ENCODE results near the gene ADGRA3.

ADGRA3 gene

GRCh38 chr4:22515888-22516541 is at the start of gene ADGRA3:
TSS of gene ADGRA3 (minus strand) at chr4:22516066. CDS start at chr4:22515784, 282 bp downstream.
- DNase-seq (ENCODE audit: low read depth in 3 of 3): peak in 2 of 3 experiments; percentile 11 to 38

- no peak for DNase-seq (ENCODE audit: low read depth in 3 of 3)
Observed at GRCh38 chr4:22556495-22556894, 40.6 kb upstream of the ADGRA3 start.

DNA sequence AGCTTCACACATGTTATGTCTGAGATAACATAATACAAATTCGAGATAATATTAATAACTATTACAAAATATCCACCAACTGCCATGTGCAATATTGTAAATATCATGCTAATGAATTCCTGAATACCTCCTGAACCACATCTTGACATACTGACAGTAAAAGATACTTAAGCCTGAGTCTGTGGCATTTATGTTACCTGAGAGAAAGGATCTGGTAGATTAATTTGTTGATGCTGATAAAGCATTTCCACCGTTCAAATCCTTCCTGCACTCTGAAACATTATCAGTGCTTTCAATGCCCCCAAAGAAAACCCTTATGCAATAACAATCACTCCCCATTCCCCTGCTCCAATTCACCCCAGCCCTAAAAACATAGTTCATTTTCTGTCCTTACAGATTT is 38.8 kb upstream of the ADGRA3 start:
- DNase-seq (ENCODE audit: low read depth in 3 of 3): no peak

DNA sequence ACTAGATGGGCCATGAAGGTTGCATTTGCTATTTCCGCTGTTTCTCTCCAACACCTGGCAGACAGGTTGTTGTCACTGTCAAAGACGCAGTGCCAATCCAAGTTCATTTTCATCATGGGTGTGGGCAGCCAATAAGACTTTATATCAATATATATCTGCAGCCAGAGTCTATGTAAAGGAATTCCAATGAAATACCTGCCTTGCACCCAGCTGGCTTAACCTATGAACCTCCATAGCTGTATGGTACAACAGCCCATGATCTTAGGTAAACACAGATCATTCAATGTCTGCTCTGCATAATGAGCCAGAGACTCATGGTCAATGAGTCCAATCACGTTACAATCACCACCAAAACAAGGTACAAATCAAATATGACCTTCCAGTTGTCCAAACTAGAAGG is 37.7 kb upstream of the ADGRA3 start:
- DNase-seq (ENCODE audit: low read depth in 3 of 3): no peak

DNA sequence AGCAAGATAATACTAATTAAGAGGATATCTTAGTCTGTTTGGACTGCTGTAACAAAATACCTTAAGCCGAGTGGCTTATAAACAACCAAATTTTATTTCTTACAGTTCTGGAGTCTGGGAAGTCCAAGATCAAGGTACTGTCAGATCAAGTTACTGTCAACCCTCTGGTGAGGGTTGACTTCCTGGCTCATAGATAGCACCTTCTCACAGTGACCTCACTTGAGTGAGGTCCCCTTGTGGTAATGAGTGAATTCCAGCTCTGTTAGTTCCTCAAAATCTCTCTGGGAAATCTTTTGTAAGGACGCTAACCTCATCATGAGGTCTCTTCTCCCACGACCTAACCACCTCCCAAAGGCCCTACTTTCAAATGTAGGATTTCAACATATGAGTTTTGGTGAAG is 36.9 kb upstream of the ADGRA3 start:
- DNase-seq (ENCODE audit: low read depth in 3 of 3): no peak

DNA sequence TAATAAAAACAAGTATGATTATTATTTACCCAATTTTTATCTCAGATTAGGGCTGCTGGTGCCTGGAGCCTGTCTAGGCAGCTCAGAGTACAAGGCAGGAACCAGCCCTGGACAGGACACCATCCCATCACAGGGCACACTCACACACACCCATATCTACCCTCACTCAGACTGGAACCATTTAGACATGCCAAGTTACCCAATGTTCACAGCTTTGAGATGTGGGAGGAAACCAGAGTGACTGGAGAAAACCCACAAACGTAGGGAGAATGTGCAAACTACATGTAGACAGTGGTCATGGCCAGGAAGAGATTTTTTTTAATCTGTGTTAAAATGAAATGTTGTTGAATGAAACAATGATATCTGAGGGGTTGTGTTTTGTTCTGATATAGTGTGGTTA is 35.7 kb upstream of the ADGRA3 start:
- no peak for DNase-seq (ENCODE audit: low read depth in 3 of 3)

GRCh38 chr4:22546299-22546698 is 30.4 kb upstream of the ADGRA3 start:
- no peak for DNase-seq (ENCODE audit: low read depth in 3 of 3)

GRCh38 chr4:22539251-22539650 is 23.4 kb upstream of the ADGRA3 start:
- DNase-seq (ENCODE audit: low read depth in 3 of 3): no peak

- DNase-seq (ENCODE audit: low read depth in 3 of 3): no peak
Observed at GRCh38 chr4:22537864-22538263, 22.0 kb upstream of the ADGRA3 start.

DNA sequence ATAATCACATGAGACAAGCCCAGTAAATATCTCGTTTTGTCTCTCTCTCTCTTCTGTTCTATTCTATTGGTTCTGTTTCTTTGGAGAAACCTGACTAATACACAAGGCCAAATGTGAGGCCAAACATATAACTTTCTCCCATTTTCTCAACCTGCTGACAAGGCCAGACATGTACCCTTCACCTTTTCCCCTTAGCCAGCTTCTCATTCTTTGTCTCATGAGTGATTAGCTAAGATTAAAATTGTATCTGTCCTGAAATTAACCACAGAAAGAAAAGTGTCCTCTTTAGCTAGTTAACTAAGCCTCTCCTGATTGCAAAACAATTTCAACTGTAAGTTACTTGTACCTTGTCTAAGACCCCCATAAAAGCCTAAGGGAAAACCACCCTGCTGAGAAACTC is 18.5 kb upstream of the ADGRA3 start:
- no peak for DNase-seq (ENCODE audit: low read depth in 3 of 3)

DNA sequence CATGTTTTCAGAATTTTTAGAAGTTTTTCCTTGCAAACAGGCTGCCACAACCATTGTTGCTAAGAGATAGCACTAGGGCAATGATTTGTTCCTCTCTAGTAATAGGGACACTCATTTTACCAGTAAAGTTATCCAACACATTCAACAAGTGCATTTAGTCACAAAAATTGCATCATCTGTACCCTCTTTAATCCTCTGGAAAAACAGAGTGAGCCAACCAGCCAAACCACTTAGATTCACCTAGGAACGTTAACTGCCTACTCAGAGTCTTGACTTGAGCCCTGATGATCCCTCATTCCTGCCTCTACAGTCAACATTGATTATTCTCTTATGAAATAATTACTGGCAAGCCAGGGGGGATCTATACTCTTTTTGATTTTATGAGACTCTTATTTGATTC is 17.0 kb upstream of the ADGRA3 start:
- no peak for DNase-seq (ENCODE audit: low read depth in 3 of 3)

GRCh38 chr4:22532117-22532516 is 16.3 kb upstream of the ADGRA3 start:
- no peak for DNase-seq (ENCODE audit: low read depth in 3 of 3)

DNA sequence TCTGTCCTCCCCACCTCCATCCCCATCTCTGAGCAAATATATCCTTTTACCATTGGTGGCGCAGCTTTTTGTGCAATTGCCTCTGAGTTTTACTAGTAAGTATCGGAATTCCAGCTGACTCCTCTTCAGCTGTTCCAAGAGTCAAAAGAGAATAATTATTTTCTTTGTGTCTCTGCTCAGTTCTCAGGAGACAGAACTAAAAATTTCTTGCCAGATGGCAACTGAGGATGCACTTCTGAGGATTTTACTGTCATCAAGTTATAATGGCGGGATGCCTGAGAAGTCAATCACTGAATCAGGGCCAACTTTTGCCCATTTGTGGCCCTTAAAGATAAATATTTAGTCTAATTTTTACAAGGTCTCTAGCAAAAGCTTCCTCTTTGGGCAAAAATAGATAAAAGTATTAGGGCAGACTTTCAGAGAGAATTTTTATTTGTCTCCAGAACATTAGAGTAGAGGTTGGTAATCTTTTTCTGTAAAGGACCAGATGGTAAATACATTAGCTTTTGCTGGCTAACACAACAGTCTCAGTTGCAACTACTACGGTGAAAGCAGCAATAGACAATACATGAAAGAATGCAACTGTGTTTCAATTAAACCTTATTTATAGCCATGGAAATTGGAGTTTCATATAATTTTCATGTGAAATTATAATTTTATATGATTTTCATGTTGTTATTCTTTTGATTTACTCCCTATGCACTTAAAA is 15.6 kb upstream of the ADGRA3 start:
- no peak for DNase-seq (ENCODE audit: low read depth in 3 of 3)

DNA sequence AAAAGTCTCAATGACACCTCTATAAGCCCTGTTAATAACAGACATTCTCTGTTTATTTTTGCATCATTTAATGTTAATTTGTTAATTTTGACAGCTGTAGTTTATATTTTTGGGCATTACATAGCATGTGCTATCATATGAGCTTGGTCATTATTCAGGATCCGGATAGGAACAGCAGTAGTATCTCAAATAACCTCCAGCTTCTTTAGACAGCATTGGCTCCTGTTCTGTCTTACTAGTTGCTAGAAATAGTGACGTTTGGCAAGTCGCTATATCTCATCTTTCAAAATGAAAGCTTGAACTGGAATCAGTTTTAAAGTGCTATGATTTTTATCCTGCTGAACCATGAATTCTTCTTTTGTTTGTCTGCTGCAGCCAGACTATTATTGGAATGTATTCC is 9.0 kb upstream of the ADGRA3 start:
- DNase-seq (ENCODE audit: low read depth in 3 of 3): no peak

DNA sequence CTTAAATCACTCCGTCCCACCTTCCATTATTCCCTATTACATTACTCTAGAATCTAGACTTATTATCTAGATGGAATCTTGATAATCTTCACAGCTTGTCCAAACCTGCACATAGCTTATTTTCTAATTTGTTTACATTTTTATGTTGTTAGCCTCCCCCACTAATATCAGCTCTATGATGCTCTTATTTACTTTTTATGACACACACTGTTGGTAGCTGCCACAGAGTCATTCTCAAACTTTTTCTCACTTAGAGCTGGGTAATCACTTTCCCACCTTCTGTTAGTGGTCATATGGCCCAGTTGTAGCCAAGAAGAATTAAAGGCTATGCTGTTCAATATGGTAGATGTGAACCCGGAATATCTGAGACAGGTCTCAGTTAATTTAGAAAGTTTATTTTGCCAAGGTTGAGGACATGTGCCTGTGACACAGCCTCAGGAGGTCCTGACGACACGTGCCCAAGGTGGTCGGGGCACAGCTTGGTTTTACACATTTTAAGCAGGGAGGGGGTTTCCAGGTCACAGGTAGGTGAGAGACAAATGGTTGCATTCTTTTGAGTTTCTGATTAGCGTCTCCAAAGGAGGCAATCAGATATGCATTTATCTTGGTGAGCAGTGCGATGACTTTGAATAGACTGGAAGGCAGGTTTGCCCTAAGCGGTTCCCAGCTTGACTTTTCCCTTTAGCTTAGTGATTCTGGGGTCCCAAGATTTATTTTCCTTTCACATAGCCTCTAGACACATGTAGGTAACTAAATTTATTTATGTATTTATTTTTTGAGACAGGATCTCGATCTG is 7.0 kb upstream of the ADGRA3 start:
- no peak for DNase-seq (ENCODE audit: low read depth in 3 of 3)

GRCh38 chr4:22522206-22522605 is 6.3 kb upstream of the ADGRA3 start:
- no peak for DNase-seq (ENCODE audit: low read depth in 3 of 3)

DNA sequence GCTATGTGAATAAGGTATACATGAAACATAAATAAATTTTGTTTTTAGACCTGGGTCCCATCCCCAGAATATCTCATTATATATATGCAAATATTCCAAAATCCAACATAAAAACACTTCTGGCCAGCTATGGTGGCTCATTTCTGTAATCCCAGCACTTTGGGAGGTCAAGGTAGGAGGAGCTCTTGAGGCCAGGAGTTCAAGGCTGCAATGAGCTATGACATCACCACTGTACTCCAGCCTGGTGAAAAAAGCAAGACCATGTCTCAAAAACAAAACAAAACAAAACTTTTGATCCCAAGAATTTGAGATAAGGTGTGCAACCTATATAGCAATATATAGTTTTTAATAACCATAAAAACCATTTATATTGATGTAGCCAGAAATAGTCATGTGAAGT is 5.4 kb upstream of the ADGRA3 start:
- no peak for DNase-seq (ENCODE audit: low read depth in 3 of 3)

GRCh38 chr4:22515145-22515887 is 550 bp downstream of the ADGRA3 start:
- peak in 2 of 3 experiments; percentile 3 to 16 for DNase-seq (ENCODE audit: low read depth in 3 of 3)

GRCh38 chr4:22514481-22514880 is 1.4 kb downstream of the ADGRA3 start:
- no peak for DNase-seq (ENCODE audit: low read depth in 3 of 3)

- DNase-seq (ENCODE audit: low read depth in 3 of 3): no peak
Observed at GRCh38 chr4:22514001-22514400, 1.9 kb downstream of the ADGRA3 start.

DNA sequence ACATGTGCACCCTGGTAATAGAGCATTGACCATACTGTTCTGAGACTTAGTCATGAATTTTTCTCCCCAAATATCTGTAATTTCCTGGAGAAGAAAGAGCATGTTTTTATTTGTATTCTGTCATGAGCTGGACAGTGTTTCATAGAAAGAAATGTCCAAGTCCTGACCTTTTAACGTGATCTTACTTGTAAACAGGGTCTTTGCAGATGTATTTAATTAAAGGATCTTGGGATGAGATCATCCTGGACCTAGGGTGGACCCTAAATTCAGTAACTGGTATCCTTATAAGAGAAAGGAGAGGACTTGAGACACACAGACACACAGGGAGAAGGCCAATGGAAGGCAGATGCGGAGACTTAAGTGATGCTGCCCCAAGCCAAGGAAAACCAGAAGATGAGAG is 3.6 kb downstream of the ADGRA3 start:
- no peak for DNase-seq (ENCODE audit: low read depth in 3 of 3)

DNA sequence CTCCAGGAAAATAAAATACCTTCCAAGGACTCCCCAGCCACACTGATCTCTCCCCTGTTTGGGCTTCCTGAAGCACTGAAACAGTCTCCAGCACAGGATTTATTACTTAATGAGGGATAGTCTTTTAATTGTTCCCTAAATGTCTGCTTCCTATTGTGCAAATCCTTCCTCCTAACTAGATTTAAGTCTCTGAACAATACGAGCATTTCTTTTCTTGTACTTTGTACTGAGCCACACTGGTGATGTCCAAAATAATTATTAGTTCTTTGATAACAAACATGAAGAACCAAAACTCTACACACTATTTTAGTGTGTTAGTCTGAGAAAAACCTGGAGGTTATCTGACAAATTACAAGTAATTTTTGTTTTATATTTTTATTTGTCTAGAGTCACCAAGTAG is 5.1 kb downstream of the ADGRA3 start:
- DNase-seq (ENCODE audit: low read depth in 3 of 3): no peak
